NCI-H146 (cell line): ENCODE measurements around the gene GDF7.
A peak's percentile ranks its signal among the peaks of the same experiment; 100 is the strongest.

Experiments
- DNase-seq: peaks from one replicate; lab custom pipeline; 2025; lab: John Stamatoyannopoulos, UW

GDF7 gene

DNA sequence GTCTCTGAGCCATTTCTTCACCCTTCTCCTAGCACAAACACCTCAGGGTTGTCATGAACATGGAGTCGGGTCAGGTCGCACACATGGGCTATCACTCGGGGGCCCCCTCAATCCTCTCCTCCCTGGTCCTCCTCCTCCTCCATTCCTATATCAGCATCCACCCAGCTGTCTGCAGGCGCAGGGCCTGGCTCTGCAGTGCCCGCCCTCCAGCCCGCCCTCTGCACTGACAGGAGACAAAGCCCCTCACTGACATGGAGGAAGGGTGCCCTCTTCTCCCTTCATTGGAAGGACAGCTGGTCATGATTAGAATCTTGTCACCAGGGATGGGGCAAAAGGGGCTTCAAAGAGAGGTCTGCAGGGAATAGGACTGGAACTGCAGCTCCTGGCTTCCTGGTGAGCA lies 37.8 kb upstream of the GDF7 start:
- DNase-seq: no peak

DNA sequence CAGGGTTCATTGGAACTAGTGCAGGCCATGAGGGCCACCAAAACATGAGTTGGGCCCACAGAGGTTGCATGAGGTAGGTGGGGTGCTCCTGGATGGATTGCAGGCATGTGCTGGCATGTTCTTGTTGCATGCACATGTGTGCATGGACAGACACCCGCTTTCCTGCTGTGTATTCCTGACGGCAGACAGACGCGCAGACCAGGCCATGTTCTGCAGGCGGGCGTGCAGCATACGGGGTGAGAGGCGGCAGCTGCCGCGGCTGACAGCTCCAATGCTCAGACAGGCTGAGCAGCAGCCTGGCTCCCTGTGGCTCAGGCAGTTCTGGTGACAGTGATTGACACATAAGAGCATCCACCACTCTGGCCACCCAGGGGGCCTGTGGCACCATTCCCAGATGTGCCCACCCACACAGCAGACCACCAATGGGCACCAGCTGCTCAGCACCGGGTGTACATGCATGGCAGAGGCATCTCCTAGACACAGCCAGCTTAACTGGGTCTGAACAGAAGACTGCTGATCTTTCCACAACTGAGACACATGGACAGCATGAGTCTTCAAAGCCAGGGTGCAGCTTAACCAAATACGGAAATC lies 37.3 kb upstream of the GDF7 start:
- no peak for DNase-seq

- DNase-seq: no peak
Measured at GRCh38 chr2:20630967-20631366, 36.0 kb upstream of the GDF7 start.

DNA sequence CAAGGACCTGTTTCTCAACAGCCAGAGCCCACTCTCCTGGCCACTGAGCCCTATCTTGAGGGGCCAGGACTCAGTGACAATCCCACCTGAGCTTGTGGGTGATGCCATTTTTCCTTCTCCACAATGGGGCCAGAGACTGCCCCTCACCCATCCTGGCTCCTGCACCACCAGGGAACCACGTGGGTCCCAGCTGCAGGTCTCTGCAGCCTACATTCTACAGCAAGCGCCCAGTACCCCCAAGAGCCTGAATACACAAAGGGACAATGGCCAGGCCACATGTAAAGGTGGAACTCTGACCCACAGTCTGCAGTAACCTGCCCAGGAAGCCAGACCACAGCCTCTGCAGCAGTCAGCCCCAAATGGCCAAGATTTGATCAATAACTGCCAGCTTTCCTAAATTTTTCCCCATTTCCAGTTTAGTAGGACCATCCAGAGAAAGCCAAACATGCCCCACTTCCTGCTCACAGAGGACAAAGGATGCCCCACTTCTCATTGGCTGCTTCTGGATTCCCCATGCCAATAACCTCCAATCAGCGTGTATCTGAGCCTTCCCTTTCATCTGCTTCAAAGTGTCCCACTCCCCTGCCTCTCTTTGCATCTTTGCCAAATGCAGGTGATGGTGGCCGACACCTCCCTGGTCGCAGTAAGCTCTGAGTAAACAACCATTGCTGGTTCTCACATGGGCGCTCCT lies 35.2 kb upstream of the GDF7 start:
- no peak for DNase-seq

DNA sequence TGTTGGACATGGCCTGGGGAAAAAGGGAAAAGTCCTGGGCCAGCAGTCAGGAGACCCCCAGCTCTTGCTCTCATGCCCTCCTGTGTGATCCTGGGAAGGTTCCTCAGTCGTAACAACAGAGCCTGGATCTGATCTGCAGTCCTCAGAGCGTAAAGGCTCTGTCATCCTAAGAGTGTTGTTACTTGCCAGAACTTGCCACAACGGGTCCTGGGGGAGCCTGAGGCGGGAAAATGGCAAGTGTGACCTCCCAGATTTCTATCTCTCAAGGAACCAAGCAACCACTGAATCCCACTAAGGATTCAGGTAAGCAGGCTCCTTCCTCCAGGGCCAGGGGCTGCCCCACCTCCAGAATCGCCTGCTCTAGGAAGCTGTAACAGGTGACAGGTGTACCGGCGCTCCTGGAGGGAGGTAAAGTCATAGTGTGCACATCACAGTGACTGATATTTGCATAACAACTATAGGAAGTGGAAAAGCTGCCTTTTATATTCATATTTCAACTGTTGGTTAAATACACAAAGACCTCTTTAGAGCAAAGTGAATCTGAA lies 34.4 kb upstream of the GDF7 start:
- DNase-seq: no peak

GRCh38 chr2:20633001-20633400 lies 33.9 kb upstream of the GDF7 start:
- DNase-seq: no peak

DNA sequence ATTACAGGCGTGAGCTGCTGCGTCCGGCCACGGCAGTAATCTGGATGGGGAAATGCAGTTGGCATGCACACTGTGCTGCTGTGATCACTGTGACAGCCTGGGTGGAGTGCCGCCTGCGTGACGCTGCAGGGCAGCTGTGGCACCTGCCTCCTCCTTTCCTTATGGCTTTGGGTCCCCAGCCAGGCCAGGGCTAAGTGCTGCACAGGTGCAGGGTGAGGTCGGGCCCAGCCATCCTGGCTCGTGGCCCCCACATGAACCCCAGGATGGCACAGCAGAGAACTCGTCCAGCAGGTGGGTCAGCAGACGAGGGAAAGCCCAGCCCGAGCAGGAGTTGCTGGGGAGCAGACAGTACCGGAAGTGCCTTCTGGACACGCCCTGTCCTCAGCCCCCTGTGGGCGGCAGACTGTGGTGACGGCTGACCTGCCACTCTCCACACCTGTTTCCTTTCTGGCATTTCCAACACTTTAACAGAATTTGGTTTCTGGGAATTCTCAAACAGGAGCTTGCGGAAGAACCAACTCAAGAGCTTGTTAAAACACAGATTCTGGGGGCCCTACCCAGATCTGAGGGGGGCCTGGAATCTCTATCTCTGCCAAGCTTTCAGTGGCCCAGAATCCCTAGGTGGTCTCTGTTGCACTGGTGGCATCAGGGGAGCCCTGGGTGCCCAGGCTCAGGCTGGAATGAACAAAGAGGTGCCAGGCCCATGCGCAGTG lies 33.0 kb upstream of the GDF7 start:
- no peak for DNase-seq

GRCh38 chr2:20634507-20635112 lies 32.3 kb upstream of the GDF7 start:
- no peak for DNase-seq

DNA sequence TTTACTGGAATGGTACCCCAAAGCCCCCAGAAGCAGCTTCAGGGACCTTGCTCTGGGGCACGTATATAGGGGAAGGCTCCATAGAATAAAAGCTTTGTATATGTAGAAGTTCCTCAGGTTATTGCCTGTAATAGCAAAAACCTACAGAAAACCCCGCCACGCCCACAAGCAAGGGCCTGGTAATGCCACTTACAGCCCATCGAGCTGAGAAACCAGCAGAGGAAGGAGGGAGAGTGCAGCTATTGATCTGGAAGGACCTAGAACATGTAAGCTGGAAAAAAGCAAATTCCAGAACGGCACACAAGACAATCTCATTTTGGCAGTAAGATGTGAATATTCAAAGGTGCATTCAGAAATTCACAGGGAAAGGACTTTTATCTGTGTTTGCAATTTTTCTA lies 31.8 kb upstream of the GDF7 start:
- DNase-seq: no peak

DNA sequence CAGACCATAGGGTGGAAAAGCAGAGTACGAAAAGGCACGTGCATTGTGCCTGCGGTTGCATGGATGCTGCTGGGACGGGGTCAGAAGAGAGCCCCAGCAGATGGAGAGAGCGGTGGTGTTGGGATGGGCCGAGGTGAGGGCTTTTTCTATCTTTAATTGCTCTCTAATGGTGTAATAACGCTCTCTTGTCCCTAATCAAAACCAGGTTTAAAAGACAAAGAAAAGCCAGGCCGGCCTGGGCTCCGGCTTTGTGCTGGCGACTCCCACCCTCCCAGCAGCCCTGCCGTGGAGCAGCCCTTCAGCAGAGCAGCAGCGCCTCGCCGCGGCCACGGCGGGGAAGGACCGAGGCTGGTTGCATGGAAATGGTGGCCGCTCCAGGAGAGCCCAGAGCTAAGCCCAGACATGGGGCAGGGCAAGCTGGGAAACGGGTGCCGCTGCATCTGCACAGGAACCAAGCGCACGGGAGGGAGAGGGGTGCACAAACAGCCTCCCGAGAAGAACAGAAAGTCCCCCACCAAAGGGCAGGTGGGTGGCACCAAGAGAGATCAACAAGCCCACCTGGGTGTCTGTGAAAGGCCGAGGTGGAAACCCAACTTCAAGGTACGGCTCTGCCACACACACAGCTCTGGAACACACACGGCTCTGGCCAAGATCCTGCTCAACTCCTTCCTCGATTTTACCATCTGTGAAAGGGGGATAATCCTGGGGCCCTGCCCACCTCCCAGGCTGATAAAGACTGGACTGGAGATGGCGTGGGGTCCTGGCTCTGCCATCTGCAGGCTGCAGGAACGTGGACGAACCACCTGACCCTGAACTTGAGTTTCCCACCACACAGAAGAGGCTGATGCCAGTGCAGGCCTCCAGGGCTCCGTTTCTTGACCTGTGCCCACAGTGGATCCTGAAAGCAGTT lies 31.0 kb upstream of the GDF7 start:
- DNase-seq: peak; percentile 68

DNA sequence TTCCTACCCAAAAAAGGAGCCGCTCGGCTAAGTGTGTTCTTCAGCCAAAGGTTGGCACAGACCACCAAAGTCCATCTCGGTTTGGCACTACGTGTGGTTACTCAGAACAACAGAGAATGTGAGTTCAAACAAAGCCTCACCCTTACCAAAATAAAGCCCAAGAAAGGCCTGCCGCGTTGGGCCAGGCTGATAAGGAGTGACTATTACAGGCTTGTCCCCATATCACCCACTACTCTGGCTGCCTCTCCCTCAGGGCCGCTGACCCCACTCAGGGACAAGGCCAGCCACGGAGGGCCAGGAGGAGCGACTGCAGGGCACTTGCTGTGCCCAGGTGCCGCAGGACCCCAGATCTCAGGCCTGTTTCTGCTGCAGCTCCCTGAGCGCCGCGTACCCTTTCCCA lies 29.8 kb upstream of the GDF7 start:
- no peak for DNase-seq

GRCh38 chr2:20638014-20638413 lies 28.9 kb upstream of the GDF7 start:
- DNase-seq: no peak

- no peak for DNase-seq
Measured at GRCh38 chr2:20638646-20639430, 28.1 kb upstream of the GDF7 start.

GRCh38 chr2:20640411-20641122 lies 26.4 kb upstream of the GDF7 start:
- DNase-seq: no peak

DNA sequence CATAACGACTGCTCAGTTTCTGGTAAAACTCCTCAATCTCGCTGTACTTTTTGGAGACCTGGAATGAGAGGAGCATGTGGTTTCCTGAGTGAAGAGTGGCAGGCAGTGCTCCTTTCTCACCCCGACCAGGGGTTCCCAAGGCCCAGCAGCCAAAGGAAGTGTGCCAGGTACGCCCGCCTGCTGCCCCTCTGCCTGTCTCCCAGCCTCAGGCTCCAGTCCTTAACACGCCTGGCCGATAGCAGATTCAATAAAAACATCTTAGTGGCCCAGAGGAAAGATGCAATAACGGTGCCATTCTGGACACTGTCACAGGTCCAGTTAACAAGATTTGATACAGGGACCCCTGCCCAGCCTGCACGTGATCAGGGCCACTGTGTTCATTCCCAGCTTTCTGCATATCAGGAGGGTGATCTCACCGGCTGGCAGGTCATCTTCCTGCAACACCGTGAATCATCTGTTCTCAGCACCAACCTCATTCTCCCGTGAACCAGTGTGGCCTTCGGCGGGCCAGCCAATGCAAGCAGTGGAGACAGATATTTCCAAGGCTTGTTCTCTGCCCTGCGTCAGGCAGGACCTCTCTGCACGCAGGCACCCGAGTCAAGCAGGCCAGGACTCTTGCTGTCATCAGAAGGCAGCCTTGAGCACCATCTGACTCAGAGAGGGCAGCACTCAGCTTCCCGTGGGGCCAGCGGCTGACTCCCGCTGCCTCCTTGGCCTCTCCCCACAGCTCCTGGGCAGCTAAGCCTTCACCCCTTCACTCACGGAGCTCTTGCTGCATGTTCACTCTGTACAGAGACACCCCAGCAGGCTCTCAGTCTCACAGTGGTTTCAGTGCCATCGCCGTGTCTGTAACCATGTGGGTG lies 25.6 kb upstream of the GDF7 start:
- DNase-seq: no peak

GRCh38 chr2:20642055-20642971 lies 24.6 kb upstream of the GDF7 start:
- DNase-seq: peak; percentile 53

- no peak for DNase-seq
Measured at GRCh38 chr2:20643060-20643459, 23.9 kb upstream of the GDF7 start.

GRCh38 chr2:20643826-20644225 lies 23.1 kb upstream of the GDF7 start:
- DNase-seq: no peak
